Loucy (cell line): ENCODE data around the gene TMEM179.
A peak's percentile ranks its signal among the peaks of the same experiment; 100 is the strongest.

ENCODE experiments used
- H2AFZ ChIP-seq: fragments of 200-600 bp; sonication (generic); 2 replicates; pipeline ENCODE4 v1.6.0; 2016; ENCODE audit warnings: antibody characterized with exemption, mild to moderate bottlenecking, low read length, moderate library complexity
- H3F3A ChIP-seq: fragments of 200-600 bp; 2 replicates; pipeline ENCODE4 v1.6.0; 2016; ENCODE audit warnings: antibody characterized with exemption, low read depth, mild to moderate bottlenecking
- H3K27me3 ChIP-seq: fragments of 200-600 bp; sonication (generic); 2 replicates; pipeline ENCODE4 v1.6.1; 2014; ENCODE audit warnings: low read length, mild to moderate bottlenecking; ENCODE audit not compliant: insufficient read depth, poor library complexity, severe bottlenecking
- H3K36me3 ChIP-seq: fragments of 200-600 bp; sonication (generic); 2 replicates; pipeline ENCODE4 v1.6.1; 2016; ENCODE audit warnings: low read length; ENCODE audit not compliant: insufficient read depth
- H3K4me1 ChIP-seq: fragments of 200-600 bp; sonication (generic); 2 replicates; pipeline ENCODE4 v1.5.1; 2014; ENCODE audit warnings: low read length, mild to moderate bottlenecking; ENCODE audit not compliant: insufficient read depth, poor library complexity, severe bottlenecking
- H3K4me2 ChIP-seq: fragments of 200-600 bp; sonication (generic); 2 replicates; pipeline ENCODE4 v1.6.0; 2014; ENCODE audit warnings: antibody characterized with exemption, low read length, low read depth, mild to moderate bottlenecking; ENCODE audit not compliant: poor library complexity, severe bottlenecking
- H3K4me3 ChIP-seq: fragments of 200-600 bp; sonication (generic); 2 replicates; pipeline ENCODE4 v1.5.1; 2014; ENCODE audit warnings: low read length, mild to moderate bottlenecking, mixed read lengths; ENCODE audit not compliant: poor library complexity, severe bottlenecking
- H3K79me2 ChIP-seq: fragments of 200-600 bp; sonication (generic); 2 replicates; pipeline ENCODE4 v1.6.1; 2014; ENCODE audit warnings: low read length; ENCODE audit not compliant: insufficient read depth
- H3K9ac ChIP-seq: fragments of 200-600 bp; sonication (generic); 2 replicates; pipeline ENCODE4 v1.6.0; 2014; ENCODE audit warnings: mild to moderate bottlenecking, low read depth, low read length, moderate library complexity; ENCODE audit not compliant: poor library complexity, severe bottlenecking
- H3K9me2 ChIP-seq: fragments of 200-600 bp; sonication (generic); replicated peaks from 2 replicates; pipeline ENCODE4 v1.6.1; 2016; ENCODE audit warnings: low read depth, low read length, mixed read lengths
- H3K9me3 ChIP-seq: fragments of 200-600 bp; sonication (generic); 2 replicates; pipeline ENCODE4 v1.6.1; 2014; ENCODE audit warnings: mild to moderate bottlenecking, antibody characterized with exemption, low read length, low read depth; ENCODE audit not compliant: insufficient read depth
- H4K20me1 ChIP-seq: fragments of 200-600 bp; sonication (generic); 2 replicates; pipeline ENCODE4 v1.6.0; 2014; ENCODE audit warnings: antibody characterized with exemption, low read length, mild to moderate bottlenecking; ENCODE audit not compliant: insufficient read depth, poor library complexity, severe bottlenecking
- EZH2phosphoT487 ChIP-seq: fragments of 200-600 bp; IDR thresholded peaks from 2 replicates; pipeline ENCODE4 v1.6.1; 2018; ENCODE audit warnings: antibody characterized with exemption, mild to moderate bottlenecking, moderate library complexity, borderline replicate concordance
- TF ChIP-seq, protein P1 (sequence below): fragments of 200-600 bp; sonication (generic); conservative IDR thresholded peaks from 2 replicates; pipeline ENCODE4 v1.5.1; 2014; ENCODE audit warnings: mild to moderate bottlenecking, antibody characterized with exemption, low read length

The TMEM179 gene

GRCh38 chr14:104641753-104642539 lies 37.4 kb upstream of the TMEM179 start:
- Histone ChIP-seq H3K4me1 (no peaks in the 10 kb centered on the region), H2AFZ (no peak overlapping the region), H3K4me2 (no peak overlapping the region), H3K27me3 (no peaks in the 10 kb centered on the region), H3K36me3 (no peaks in the 10 kb centered on the region), H4K20me1 (no peaks in the 10 kb centered on the region), H3K4me3 (no peak overlapping the region), H3K79me2 (no peaks in the 10 kb centered on the region), H3K9me3 (no peaks in the 10 kb centered on the region), H3K9me2 (no peaks in the 10 kb centered on the region), H3K9ac (no peak overlapping the region), H3F3A (no peaks in the 10 kb centered on the region)
- TF ChIP-seq, protein P1, sequence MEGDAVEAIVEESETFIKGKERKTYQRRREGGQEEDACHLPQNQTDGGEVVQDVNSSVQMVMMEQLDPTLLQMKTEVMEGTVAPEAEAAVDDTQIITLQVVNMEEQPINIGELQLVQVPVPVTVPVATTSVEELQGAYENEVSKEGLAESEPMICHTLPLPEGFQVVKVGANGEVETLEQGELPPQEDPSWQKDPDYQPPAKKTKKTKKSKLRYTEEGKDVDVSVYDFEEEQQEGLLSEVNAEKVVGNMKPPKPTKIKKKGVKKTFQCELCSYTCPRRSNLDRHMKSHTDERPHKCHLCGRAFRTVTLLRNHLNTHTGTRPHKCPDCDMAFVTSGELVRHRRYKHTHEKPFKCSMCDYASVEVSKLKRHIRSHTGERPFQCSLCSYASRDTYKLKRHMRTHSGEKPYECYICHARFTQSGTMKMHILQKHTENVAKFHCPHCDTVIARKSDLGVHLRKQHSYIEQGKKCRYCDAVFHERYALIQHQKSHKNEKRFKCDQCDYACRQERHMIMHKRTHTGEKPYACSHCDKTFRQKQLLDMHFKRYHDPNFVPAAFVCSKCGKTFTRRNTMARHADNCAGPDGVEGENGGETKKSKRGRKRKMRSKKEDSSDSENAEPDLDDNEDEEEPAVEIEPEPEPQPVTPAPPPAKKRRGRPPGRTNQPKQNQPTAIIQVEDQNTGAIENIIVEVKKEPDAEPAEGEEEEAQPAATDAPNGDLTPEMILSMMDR, result no peak
- TF ChIP-seq EZH2phosphoT487, result no peak

DNA sequence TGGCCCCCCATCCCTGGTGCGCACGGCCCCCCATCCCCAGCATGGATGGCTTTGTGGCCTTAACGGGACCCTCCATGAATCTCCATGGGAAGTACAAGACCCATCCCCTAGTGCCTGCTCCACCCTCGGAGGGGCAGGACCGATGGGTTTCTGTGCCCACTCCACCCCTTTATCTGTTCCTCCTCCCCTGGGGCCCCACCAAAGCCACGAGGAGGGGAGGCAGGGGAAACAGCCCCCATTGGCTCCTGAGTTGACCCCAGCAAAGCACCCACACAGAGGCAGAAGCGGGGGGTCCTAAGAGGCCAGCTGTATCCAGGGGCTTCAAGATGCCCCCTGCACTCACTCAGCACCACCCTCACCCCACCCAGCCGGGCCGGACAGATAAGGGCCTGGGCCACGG lies 36.1 kb upstream of the TMEM179 start:
- Histone ChIP-seq H3F3A (no peaks in the 10 kb centered on the region), H3K27me3 (no peaks in the 10 kb centered on the region), H3K9ac (no peak overlapping the region), H3K4me2 (no peak overlapping the region), H3K36me3 (no peaks in the 10 kb centered on the region), H2AFZ (no peak overlapping the region), H3K4me3 (no peak overlapping the region), H3K9me3 (no peaks in the 10 kb centered on the region), H3K79me2 (no peaks in the 10 kb centered on the region), H3K9me2 (no peaks in the 10 kb centered on the region), H3K4me1 (no peaks in the 10 kb centered on the region), H4K20me1 (no peaks in the 10 kb centered on the region)
- TF ChIP-seq, protein P1, result no peak
- no peak for TF ChIP-seq EZH2phosphoT487

- Histone ChIP-seq H3K9me2 (no peaks in the 10 kb centered on the region), H2AFZ (no peak overlapping the region), H3K9ac (no peak overlapping the region), H3K4me3 (no peak overlapping the region), H4K20me1 (no peaks in the 10 kb centered on the region), H3F3A (no peaks in the 10 kb centered on the region), H3K27me3 (no peaks in the 10 kb centered on the region), H3K36me3 (no peaks in the 10 kb centered on the region), H3K4me1 (no peaks in the 10 kb centered on the region), H3K79me2 (no peaks in the 10 kb centered on the region), H3K9me3 (no peaks in the 10 kb centered on the region), H3K4me2 (no peak overlapping the region)
- no peak for TF ChIP-seq EZH2phosphoT487
- TF ChIP-seq, protein P1, result peak; percentile 89
These were observed 35.4 kb upstream of the TMEM179 start for GRCh38 chr14:104639885-104640548.
